HG02970 (cell line): Measurements from ENCODE around the gene FBXO24.
"Not testable (repeated sequence)": the region's sequence is repeated elsewhere in the genome, so short reads cannot be mapped to it uniquely, and the experiment has no call there.

Experiments
- ATAC-seq: cut with Tn5 transposase; IDR thresholded peaks from one replicate; pipeline ENCODE4 v1.9.1; 2021; ENCODE audit warnings: mild to moderate bottlenecking, moderate library complexity, moderate number of reproducible peaks; ENCODE audit not compliant: unreplicated experiment, low FRiP score

FBXO24 gene

DNA sequence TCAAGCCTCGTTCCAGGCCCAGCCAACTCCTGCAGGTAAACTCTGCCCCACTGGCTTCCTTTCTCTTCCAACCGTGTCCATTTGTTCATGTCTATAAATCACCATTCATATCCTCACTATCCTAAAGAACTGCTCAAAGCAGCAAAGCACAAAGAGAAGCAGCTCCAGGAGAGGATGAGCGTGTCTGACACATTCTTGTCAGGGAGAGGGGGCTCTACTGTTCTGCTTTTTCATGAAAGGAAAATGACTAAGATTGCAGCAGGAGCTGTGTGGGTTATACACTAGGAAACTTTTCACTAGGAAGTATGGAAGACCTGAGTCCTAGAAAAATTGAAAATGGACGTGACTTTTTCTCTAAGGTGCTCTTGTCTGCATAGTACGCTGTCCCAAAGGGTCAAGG lies 30.4 kb upstream of the FBXO24 start:
- no peak for ATAC-seq

DNA sequence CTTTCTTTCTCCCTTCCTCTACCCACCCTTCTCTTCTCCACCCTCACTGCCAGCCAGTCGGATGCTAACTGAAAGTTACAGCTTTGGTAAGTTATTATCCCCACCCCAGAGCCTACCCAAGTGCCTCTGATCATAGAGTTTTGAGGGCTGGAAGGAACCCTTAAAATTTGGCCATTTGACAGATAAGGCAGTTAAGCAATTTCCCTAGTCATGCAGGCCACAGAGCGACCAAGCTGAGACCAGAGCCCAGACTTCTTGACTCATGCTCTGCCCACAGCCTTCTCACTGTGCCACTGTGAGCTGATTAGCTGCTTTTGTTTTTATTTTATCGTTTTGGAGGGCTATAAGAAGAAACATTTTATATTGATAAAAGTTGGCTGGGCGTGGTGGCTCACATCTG lies 29.6 kb upstream of the FBXO24 start:
- ATAC-seq = no peak

DNA sequence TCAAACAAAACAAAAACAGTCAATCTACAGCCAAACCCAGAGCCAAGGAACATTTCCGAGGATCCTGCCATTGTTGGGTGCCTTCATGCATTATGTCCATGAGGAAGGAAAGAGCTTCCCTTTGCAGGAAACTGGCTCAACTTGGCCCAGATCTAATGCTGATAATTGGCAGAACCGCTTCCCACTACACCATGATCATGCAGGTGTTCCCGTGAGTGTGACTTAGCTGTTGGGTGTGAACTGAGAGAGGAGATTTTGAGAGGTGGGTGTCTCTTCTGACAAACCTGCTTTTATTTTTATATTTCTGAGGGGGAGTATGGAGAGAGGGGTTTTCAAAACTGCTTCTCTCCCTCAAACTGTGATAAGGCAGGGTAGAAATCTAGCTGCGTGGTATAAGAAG lies 27.0 kb upstream of the FBXO24 start:
- no peak for ATAC-seq

DNA sequence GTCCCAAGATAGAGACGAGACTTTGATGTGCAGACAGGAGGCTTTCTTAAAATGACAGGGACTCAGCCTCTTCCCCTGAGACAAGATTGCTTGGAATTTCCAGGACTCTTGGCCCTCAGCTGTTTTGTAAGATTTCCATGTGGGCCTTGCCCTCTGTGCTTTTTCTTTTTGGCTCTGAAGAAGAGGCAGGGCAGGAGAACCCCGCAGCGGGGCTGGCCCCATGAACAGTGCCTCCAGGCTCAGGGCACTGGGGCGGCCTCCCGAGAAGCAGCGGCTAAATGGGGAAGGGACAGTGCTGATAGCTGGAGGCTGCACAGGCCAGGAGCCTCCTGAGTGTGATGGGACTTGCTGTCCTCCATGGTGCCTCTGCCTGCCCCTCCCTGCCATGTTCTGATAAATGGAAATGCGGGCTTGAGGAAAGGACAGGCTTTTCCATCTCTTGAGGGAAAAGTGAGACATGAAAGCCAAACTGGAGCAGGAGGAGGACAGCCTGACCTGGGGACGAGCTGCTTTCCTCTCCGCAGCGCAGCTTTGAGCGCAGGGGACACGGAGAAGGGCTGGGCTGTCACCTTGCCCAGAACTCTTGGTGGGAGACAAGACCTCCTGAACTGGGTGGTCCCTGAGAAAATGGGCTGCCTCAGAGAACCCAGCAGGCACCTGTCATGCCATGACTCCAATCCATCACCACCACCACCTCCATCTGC lies 24.5 kb upstream of the FBXO24 start:
- ATAC-seq = no peak

DNA sequence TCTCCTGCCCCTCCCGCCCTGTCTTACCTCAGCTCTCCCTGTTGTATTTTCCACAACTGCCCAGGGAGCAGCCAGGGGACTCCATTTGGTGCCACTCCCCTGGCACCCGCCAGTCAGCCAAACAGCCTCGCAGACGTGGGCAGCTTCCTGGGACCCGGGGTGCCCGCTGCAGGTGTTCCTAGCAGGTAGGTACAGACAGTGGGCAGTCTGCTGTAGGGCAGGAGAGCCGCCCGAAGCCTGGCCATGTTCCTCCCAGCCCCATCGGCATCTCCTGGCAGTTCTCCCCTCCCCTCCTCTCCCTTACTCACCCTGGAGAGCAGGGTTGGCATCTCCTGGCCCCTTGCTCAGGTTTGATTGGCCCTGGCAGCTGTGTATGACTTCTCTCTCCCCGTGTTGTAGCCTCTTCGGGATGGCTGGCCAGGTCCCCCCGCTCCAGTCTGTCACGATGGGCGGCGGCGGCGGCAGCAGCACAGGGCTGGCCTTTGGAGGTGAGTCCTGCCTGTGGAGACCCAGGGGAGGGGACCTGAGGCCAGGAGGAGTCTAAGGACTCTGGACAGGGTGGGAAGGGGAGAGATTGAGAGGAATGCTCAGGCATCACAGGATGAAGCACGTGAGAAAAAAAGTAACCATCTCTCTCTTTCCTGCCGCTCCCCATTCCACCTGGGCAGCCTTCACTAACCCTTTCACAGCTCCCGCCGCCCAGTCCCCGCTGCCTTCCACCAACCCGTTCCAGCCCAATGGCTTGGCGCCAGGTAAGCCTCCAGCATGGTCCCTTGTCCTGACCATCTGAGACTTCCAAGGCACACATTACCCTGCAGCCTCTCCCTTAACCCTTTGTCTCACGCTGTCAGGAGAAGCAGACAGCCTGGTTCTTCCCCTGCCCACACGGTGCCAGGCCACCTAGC lies 23.7 kb upstream of the FBXO24 start:
- ATAC-seq = no peak

DNA sequence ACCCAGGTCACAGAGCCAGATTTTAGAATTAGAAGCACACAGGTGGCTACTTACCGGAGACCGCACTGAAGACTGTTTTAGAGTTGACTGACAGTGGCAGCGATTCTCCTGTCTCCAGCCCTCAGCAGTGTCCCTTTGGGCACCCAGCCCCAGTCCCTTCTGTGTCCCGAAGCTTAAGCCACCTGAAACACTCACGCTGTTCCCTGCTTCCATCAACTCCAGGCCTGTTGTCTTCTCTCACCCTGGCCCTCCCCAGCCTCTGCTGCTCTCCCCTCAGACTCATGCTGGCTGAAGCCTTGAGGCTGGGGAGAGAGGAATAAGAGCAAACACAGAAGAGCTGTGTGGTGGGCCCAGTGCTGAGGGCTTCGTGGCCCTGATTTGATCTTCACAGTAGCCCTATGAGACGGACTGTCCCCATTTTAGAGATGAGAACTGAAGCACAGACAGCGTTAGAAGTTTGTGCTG lies 23.0 kb upstream of the FBXO24 start:
- no peak for ATAC-seq

DNA sequence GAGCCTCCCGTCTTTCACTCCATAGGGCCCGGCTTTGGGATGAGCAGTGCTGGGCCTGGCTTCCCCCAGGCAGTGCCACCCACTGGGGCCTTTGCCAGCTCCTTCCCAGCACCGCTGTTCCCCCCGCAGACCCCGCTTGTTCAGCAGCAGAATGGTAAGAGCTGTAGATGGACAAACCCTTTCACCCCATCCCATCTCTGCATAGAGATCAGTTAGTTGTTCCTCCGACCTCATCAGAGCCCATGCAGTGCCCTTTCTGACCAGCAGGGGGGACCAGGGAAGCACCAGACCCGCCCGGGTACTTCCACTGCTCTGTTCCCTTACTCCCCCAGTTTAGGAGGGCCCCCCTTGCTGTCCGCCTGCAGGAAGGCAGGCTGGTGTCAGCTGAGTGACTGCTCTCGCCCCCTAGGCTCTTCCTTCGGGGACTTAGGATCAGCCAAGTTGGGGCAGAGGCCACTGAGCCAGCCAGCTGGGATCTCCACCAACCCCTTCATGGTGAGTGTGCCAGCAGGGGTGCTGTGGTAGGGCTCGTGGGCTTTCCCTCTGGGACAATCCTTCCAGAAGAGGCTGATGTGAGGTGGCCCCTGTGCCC lies 22.2 kb upstream of the FBXO24 start:
- no peak for ATAC-seq

DNA sequence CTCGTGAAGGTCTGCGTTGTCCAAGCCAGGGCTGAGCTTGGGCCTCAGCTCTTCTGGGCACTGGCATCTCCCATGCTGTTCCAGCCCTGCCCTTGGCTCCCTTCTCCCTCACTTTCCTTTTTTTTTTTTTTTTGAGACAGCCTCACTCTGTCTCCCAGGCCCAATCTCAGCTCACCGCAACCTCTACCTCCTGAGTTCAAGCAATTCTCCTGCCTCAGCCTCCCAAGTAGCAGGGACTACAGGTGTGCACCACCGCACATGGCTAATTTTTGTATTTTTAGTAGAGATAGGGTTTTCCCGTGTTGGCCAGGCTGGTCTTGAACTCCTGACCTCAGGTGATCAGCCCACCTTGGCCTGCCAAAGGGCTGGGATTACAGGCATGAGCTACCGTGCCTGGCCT lies 21.7 kb upstream of the FBXO24 start:
- not testable (repeated sequence) for ATAC-seq

DNA sequence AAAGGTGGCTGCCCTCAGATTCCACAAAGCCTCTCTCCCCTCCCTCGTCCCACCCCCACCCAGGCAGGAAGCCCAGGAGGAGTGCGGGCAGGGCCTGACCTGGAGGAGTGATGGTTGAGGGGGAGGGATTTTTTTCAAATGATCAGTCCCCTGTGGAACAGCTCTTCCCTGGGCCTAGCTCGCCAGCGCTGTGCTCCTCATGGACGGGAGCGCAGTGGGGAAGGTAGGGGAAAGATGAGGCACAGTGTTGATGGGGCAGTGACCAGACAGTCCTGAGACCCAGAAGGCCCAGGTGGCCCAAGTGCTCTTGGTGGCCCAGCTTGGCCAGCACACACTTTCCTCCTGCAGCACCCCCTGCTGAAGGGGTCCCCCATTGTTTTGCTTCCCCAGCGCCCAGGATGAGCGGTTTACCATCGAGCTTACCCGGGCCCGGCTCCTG lies 21.0 kb upstream of the FBXO24 start:
- ATAC-seq = no peak

DNA sequence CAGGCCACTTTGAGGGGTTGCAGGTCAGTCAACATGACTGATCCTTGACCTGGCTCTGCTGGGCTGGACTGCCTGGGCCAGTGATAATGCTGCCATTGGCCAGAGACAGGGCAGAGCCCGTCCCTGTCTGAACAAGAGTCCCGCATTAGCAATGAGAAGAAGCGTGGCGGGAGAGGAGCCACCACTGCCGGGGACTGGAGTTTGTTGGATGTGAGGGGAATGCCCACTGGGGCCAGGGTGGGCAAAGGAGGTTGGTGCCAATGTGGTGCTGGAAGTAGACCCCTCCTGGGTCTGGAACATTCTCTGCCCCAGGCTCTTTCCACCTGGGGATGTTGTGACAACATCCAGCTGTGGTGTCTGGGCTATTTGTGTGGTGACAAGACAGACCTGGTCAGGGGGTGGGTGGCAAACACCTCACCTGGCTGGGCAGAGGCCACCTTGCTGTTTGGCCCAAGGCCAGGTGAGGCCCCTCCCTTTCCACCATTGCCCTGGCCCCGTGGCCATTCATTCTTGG lies 20.1 kb upstream of the FBXO24 start:
- no peak for ATAC-seq

DNA sequence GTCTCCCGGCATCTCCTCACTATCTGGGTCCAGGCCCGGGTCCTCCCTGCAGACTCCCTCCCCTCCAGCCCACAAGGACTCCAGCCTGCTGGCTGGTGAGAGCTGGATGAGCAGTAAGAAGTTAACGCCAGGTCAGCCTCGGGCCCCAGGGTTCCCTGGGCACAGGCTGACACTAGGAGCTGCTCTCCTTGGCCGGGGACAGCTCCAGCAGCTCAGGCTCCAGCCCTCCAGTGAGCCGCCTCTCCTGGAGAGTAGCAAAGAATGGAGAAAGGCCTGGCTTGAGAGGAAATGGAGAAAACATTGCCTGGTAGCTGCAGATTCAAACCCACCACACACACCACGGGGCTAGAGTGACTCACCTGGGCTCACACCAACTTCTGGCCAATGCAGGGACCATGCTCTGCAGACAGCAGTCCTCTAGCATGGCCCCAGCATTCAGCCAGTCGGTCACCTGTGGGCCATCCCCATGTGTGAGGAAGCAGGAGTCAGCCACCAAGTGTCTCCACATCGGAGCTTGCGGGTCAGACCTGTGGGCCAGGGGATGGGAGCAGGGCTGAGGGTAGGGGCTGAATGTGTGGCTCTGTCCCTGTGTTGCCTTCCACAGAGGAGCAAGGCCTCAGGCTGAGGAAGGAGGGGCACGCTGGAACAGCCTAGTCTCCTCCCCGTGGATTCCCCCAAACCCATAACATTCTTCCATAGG lies 18.9 kb upstream of the FBXO24 start:
- ATAC-seq = no peak

DNA sequence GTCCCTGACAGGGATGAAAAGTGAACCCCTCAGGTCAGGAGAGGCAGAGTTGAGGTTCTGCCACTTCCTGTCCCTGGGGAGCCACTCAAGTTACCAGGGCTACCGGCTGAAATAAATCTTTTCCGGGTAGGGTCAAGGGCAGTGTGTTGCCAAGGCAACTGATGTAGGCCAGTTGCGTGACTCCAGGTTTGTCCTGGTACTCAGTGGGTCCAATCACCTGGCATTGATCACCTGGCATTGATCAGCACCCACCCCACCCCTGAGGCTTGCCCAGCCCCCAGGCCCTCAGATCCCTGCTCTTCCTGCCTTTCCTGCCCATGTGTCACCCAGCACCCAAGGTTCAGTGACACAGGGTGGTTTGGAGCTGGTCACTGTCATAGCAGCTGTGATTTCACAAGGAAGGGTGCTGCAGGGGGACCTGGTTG lies 18.4 kb upstream of the FBXO24 start:
- ATAC-seq = no peak

DNA sequence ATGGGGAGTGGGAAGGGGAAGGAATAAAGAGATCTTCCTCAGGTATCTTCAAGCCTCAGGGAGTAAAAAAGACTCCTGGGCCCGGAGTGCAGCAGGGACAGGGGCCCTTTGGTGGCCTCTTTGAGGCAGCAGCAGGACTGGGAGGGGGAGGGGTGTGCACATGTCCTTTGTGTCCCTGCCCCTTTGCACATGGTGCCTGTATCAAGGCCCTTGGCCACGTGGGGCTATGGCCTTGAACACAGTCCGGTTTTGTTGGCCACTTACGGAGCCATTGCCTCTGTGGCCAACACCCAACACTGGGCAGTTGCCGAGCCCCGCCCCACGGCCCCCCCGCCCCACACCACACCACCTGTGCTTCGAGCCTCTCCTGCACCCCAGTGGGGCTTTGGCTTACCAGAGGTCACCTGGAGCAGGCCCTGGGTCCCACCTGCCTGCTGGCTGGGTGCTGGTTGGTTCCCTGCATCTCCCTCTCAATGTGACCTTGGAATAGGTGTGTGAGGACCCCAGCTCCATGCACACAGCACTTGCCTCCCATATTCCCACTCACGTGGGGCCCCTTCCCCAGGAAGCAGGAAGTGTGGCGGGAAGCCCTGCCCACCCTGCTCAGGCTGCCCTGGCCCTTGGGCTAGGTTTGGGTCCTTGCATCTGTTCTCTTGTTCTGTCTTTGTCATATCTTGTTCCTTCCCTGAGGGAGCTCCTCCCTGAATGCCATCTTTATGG lies 17.8 kb upstream of the FBXO24 start:
- no peak for ATAC-seq

DNA sequence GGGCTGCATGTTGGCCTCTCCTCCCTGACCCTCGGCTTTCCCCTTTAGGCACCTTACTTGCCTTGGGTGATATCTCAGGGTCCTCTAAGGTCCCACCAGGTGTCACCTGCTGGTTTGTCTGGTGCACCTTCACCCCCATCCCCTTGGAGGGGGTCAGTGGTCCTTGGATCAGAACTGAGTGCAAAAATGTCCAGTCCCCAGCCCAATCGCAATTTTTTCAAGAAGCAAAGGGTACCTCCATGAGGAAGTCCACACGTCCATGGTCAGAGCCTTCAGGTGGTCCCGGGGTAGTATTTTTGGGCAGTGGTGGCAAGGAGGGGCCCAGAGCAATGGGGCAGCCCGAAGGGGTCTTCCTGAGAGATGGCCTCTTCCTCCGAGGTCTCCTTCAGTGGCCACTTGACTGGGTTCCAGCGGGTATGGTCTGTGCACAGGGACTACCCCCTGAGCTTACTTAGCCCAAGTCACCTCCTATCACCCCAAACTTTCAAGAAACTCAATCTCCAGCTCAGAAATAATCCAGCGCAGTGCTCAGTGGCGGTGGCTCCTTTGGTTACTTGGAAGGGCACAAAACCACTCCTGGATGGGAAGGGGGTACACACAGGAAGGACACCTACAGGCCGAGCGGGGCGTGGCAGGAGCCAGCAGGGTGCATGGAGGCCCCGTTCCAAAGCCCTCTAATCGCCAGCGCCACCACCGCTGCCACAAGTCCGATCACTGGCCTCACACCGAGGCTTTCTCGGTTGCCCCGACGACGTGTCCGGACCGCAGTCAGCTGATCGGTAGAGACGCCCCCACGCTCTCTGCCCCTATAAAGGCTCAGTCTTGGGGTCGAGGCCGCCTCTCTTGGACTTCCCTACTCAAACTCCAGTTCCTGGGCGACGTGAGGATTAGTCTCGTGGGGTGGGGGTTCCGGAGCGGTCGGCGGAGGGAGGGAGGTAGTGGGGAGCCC lies 17.0 kb upstream of the FBXO24 start:
- ATAC-seq = no peak

DNA sequence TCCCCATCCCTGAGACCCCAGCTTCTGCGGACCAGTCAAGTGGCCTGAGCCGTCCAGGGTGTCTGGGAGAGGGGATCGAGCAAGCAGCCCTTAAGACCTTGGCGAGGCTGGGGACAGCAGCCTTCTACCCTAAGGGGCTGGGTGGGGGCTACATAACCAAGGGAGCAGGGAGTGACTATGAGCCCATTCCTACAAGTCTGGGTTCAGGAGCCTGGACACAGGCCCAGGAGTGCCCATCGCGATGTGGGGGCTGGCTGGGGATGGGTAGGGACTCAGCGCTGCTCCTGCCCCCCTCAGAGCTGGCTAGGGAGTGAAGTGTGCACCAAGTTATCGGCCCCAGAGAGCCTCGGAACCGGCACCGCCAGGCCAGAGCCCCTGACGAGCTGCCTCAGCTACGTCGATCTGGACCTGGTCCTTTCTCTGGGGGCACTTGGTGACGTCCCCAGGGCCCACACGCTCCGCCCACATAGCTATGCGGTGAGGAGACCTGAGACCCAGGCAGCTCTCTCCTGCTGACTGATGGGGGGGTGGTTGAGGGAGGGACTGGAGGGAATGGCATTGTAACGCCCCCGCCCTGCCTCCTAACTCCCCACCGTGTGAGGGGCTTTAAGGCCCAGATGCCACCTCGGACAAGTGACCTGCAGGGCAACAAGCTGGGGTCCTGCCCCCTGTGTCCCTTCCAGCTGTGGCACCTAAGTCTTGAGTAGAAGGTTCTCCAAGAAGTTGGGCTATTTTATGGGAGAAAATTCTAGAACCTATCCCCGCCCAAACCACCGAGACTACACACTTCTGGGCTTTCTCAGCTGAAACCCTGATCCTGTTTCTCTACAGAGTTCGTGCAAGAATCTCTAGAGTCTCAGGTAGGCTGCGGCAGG lies 14.9 kb upstream of the FBXO24 start:
- no peak for ATAC-seq

DNA sequence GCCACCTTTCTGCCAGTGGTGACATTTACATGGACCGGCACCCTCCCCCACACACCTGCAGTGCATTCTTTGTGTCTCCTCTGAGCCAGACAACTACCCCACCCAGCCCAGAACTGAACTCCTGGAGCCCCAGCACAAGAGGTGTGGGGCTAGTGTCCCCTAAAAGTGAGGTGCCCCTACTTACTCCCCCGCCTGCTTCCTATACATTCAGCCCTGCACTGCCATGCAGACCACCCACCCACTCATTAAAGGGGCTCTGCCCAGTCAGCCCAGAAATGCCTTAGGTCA lies 14.4 kb upstream of the FBXO24 start:
- no peak for ATAC-seq

DNA sequence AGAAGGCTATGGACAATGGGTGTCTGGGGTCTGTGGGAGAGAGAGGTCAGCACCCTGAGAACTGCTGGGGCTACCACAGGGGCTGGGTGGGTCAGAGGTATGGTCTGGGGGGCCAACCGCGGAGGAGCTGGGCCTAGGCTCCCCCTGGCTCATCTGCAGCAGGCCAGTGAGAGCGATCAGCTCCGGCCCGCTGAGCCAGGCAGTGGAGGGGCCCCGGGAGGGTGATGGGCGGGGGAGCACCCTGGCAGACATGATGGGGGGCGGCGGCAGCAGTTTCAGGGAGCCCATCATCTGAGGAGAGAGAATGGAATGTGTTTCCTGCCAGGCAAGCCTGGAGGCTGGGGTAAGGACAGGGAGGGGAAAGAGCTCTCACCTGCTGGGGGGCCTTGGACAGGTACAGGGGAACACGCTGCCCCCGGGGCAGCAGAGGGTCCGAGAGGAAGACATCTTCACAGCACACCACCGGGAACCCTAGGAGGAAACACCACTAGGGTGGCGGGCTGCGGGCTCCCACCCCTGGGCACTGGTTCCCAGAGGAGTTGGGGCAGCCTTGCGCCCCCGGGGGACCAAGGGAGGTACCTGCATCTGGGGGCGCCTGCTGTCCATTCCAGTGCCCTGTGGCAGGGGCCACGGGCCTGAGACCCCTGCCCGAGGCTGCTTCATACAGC lies 13.7 kb upstream of the FBXO24 start:
- ATAC-seq = no peak
